HepG2 (cell line): ENCODE data around the gene HACL1. TPM values are rescaled to one million over a fixed set of nuclear protein-coding genes. Genes with fewer than 3 reads are reported as not detected.

Experiments
- ATAC-seq: fragments of 200-7000 bp; cut with Tn5 transposase; 3 replicates; pipeline ENCODE4 v1.9.1; 2020; ENCODE audit warnings: mild to moderate bottlenecking, moderate library complexity
- BruUV-seq: library from RNA; stranded (reverse); fragments of 400-500 nt; replicated peaks from 2 replicates; lab custom pipeline; 2021; lab: Mats Ljungman, UMichigan
- CTCF ChIA-PET: fragments of 300-600 bp; formaldehyde crosslinking; extraction: SDS; loops from one replicate; lab custom pipeline; 2021; ENCODE audit warnings: low total read pairs, inconsistent platforms, low intra/inter-chr PET ratio; lab: Yijun Ruan, JAX
- POLR2A ChIA-PET: fragments of 350-600 bp; sonication (Branson Sonifier 250); formaldehyde crosslinking; loops from one replicate; lab custom pipeline; 2020; ENCODE audit warnings: antibody characterized with exemption, inconsistent platforms; lab: Yijun Ruan, JAX
- DNase-seq: peaks from one replicate; pipeline ENCODE4 v3.0.0-alpha.2; 2015; ENCODE audit warnings: low spot score
- FAIRE-seq: peaks from 3 replicates; lab custom pipeline; 2011; peaks lifted over from hg19 to GRCh38; lab: Jason Lieb, UNC
- H2AFZ ChIP-seq: one replicate; pipeline ENCODE4 v1.6.1; 2011; ENCODE audit warnings: low read length, inconsistent platforms
- H3K27ac ChIP-seq: fragments of 300-600 bp; 3 replicates; pipeline ENCODE4 v1.8.0; 2011; ENCODE audit warnings: mixed run types, mild to moderate bottlenecking, mixed read lengths, low read length, inconsistent platforms; ENCODE audit not compliant: insufficient read depth; ENCODE audit errors: extremely low read length
- H3K27me3 ChIP-seq, 2 experiments: fragments of 200-600 bp in 1 of 2; 2 replicates in 1 of 2; 3 replicates in 1 of 2; pipeline versions ENCODE4 v1.6.0 to v1.8.0; 2011; ENCODE audit warnings: low read length in 2 of 2, mild to moderate bottlenecking in 2 of 2, moderate library complexity in 2 of 2, inconsistent platforms in 1 of 2; ENCODE audit not compliant: insufficient read depth in 2 of 2, control insufficient read depth in 1 of 2
- H3K36me3 ChIP-seq, 2 experiments: fragments of 200-600 bp in 1 of 2; replicated peaks in 1 of 2; 2 replicates in 1 of 2; 3 replicates in 1 of 2; pipeline versions ENCODE4 v1.5.1 to v1.8.0; 2011; ENCODE audit warnings: low read length in 2 of 2, inconsistent platforms in 1 of 2; ENCODE audit not compliant: insufficient read depth in 2 of 2, control insufficient read depth in 1 of 2
- H3K4me1 ChIP-seq: 2 replicates; pipeline ENCODE4 v1.5.1; 2012; ENCODE audit warnings: low read length, inconsistent platforms; ENCODE audit not compliant: insufficient read depth
- H3K4me2 ChIP-seq: 2 replicates; pipeline ENCODE4 v1.6.0; 2011; ENCODE audit warnings: low read depth, low read length, inconsistent platforms
- H3K4me3 ChIP-seq, 3 experiments: fragments of 200-600 bp in 1 of 3; sonication (generic), shearing (Covaris generic) in 1 of 3; replicated peaks in 1 of 3; 2 replicates each; pipeline ENCODE4 v1.5.1; 2011 to 2016; ENCODE audit warnings: low read length in 3 of 3, inconsistent platforms in 2 of 3, low read depth in 2 of 3, mild to moderate bottlenecking in 2 of 3, control low read depth in 1 of 3, mixed read lengths in 1 of 3; ENCODE audit not compliant: insufficient read depth in 1 of 3
- H3K79me2 ChIP-seq: one replicate; pipeline ENCODE4 v1.6.1; 2011; ENCODE audit warnings: low read length, inconsistent platforms; ENCODE audit not compliant: insufficient read depth
- H3K9ac ChIP-seq: 2 replicates; pipeline ENCODE4 v1.6.0; 2011; ENCODE audit warnings: mild to moderate bottlenecking, low read depth, low read length, inconsistent platforms; ENCODE audit not compliant: insufficient read depth
- H3K9me3 ChIP-seq: 2 replicates; pipeline ENCODE4 v1.5.1; 2012; ENCODE audit warnings: mild to moderate bottlenecking, low read length
- H4K20me1 ChIP-seq: 2 replicates; pipeline ENCODE4 v1.6.0; 2011; ENCODE audit warnings: inconsistent platforms, mild to moderate bottlenecking, low read length, moderate library complexity; ENCODE audit not compliant: insufficient read depth
- ATM ChIP-seq: fragments of 450-650 bp; IDR thresholded peaks from 2 replicates; pipeline ENCODE4 v1.7.1; 2017; ENCODE audit warnings: mild to moderate bottlenecking, borderline replicate concordance
- EZH2 ChIP-seq: conservative IDR thresholded peaks from 2 replicates; pipeline ENCODE4 v1.6.1; 2012; ENCODE audit warnings: mild to moderate bottlenecking, low read depth, low read length, moderate library complexity
- FOXO4 ChIP-seq: sonication (generic); formaldehyde crosslinking; conservative IDR thresholded peaks from 2 replicates; pipeline ENCODE4 v1.8.1; 2023; ENCODE audit warnings: missing genetic modification reagents
- KDM5B ChIP-seq: sonication (generic); formaldehyde crosslinking; IDR thresholded peaks from 2 replicates; pipeline ENCODE4 v1.4.0; 2020; ENCODE audit warnings: missing genetic modification reagents, mild to moderate bottlenecking, borderline replicate concordance
- PRDM15 ChIP-seq: sonication (generic); formaldehyde crosslinking; IDR thresholded peaks from 2 replicates; pipeline ENCODE4 v1.4.0; 2020; ENCODE audit warnings: missing genetic modification reagents
- UBTF ChIP-seq: sonication (generic); formaldehyde crosslinking; IDR thresholded peaks from 2 replicates; pipeline ENCODE4 v1.4.0; 2020; ENCODE audit warnings: mild to moderate bottlenecking, missing genetic modification reagents
- ZBTB3 ChIP-seq: sonication (generic); formaldehyde crosslinking; IDR thresholded peaks from 2 replicates; pipeline ENCODE4 v1.4.0; 2020; ENCODE audit warnings: low read depth, mild to moderate bottlenecking, moderate library complexity, missing genetic modification reagents, borderline replicate concordance
- ZBTB37 ChIP-seq: sonication (generic); formaldehyde crosslinking; IDR thresholded peaks from 2 replicates; pipeline ENCODE4 v1.4.0; 2020; ENCODE audit warnings: mild to moderate bottlenecking, missing genetic modification reagents
- ZFP36 ChIP-seq: fragments of 150-350 bp; IDR thresholded peaks from 2 replicates; pipeline ENCODE4 v1.6.1; 2018; ENCODE audit warnings: borderline replicate concordance, low read length, low read depth; ENCODE audit not compliant: partially characterized antibody
- ZNF234 ChIP-seq: sonication (generic); formaldehyde crosslinking; conservative IDR thresholded peaks from 2 replicates; pipeline ENCODE4 v1.5.1; 2020; ENCODE audit warnings: mild to moderate bottlenecking, missing genetic modification reagents
- ZNF674 ChIP-seq: sonication (generic); formaldehyde crosslinking; IDR thresholded peaks from 2 replicates; pipeline ENCODE4 v1.5.0; 2020; ENCODE audit warnings: low read depth, mild to moderate bottlenecking, missing genetic modification reagents
- WGBS: methylation state at CpG from one replicate; pipeline ENCODE4 v1.1.6; 2017; ENCODE audit warnings: low lambda C conversion rate; 5-methylcytosine and 5-hydroxymethylcytosine counted together
- in situ Hi-C: cut with HindIII; loops from 2 replicates; pipeline ENCODE4 v1.10.0; 2017; ENCODE audit warnings: low pct_unique_long_range_greater_than_20kb; ENCODE audit not compliant: extremely low pct_ligation_motif_present
- intact Hi-C: fragments of 100-400 bp; cut with micrococcal nuclease; formaldehyde crosslinking; loops from one replicate; pipeline ENCODE4 v1.10.0; 2022; ENCODE audit not compliant: unreplicated experiment
- polyA plus RNA-seq, 8 experiments: library from polyadenylated mRNA; depleted of rRNA in 3 of 8; stranded (reverse) in 7 of 8; unstranded in 1 of 8; fragments of >200 nt; fragmentation: Illumina TruSeq in 4 of 8; extraction: Trizol in 4 of 8; gene quantifications; 2 replicates each; pipeline versions ENCODE4 v1.2.1 to v1.2.3, GENCODE V29; 2011 to 2016; ENCODE audit warnings: low read depth in 4 of 8, missing spikeins in 1 of 8, mixed read lengths in 1 of 8; ENCODE audit not compliant: insufficient read depth in 1 of 8
- total RNA-seq, 5 experiments: library from RNA; depleted of rRNA; stranded (reverse); fragments of >200 nt; fragmentation: Illumina TruSeq; extraction: Trizol; gene quantifications; 2 replicates each; pipeline ENCODE4 v1.2.3, GENCODE V29; 2016; ENCODE audit warnings: low read depth in 1 of 5

HACL1 gene
- total and polyA plus RNA-seq, 2 of the 13 experiments (the other 11 are each of a cell fraction or from before 2014, with no cell fraction given) = 22.1 to 25.7 TPM

GRCh38 chr3:15637131-15637951 is 36.0 kb upstream of the HACL1 start (continued):
- no peak for TF ChIP-seq UBTF (CRISPR knock-in tag)
- TF ChIP-seq ZBTB37 (CRISPR knock-in tag) = no peak
- TF ChIP-seq ATM = no peak

- intact Hi-C loops = no loop called here
- POLR2A ChIA-PET = no interaction called here
- H3K4me1 ChIP-seq = no peaks in the 10 kb centered on the region
- TF ChIP-seq KDM5B (no peak), ZFP36 (no peak), FOXO4 (CRISPR knock-in tag) (no peak), EZH2 (no peak), ZNF234 (no peak), ZNF674 (CRISPR knock-in tag) (no peak), PRDM15 (no peak), ZBTB3 (CRISPR knock-in tag) (no peak)
Measured at GRCh38 chr3:15636028-15636709, 34.8 kb upstream of the HACL1 start.

More at GRCh38 chr3:15636028-15636709, 34.8 kb upstream of the HACL1 start:
- in situ Hi-C loops = loop anchor here (25.0 kb wide), 1 partner anchor 601 kb away; no protein-coding TSS in a partner anchor
- FAIRE-seq (no peak), DNase-seq (no peak), ATAC-seq (no peak)
- Histone ChIP-seq H4K20me1 (no peaks in the 10 kb centered on the region), H3K9me3 (no peaks in the 10 kb centered on the region), H3K79me2 (no peaks in the 10 kb centered on the region), H3K27me3 (no peaks in the 10 kb centered on the region), H3K4me3 (no peak overlapping the region), H2AFZ (no peak overlapping the region), H3K9ac (no peak overlapping the region), H3K36me3 (no peaks in the 10 kb centered on the region), H3K27ac (no peak overlapping the region), H3K4me2 (no peak overlapping the region)
- 97% methylated on average over 14 of the region's 14 CpGs for WGBS
- CTCF ChIA-PET = no interaction called here
- BruUV-seq = no TSS peak
